Muscle of back (tissue), 11 donors: ENCODE results near the gene FHL2. TPM values are rescaled to one million over a fixed set of nuclear protein-coding genes. Genes with fewer than 3 reads are reported as not detected.

Source experiments
- DNase-seq, 3 donors: peaks; one replicate each; pipeline versions ENCODE4 v3.0.0 to v3.0.0-alpha.2; 2013
- polyA plus RNA-seq, 10 donors: library from polyadenylated mRNA; unstranded; fragments of 120-200 nt; gene quantifications; one replicate each; pipeline ENCODE4 v1.2.1, GENCODE V29; 2013; ENCODE audit not compliant: insufficient read length in 10 of 10

Gene FHL2
- polyA plus RNA-seq, 10 donors = 31.8 to 55.0 (median 42.9) TPM

GRCh38 chr2:105400138-105400540, 1.3 kb upstream of the FHL2 start:
- no peak for DNase-seq

GRCh38 chr2:105399207-105399861, 483 bp upstream of the FHL2 start:
- no peak for DNase-seq

- DNase-seq = no peak
Observed at GRCh38 chr2:105397953-105398335, 907 bp downstream of the FHL2 start.

GRCh38 chr2:105397025-105397722, 1.7 kb downstream of the FHL2 start:
- DNase-seq = no peak

- DNase-seq = peak in 1 of 3 donors; percentile 89
Observed at GRCh38 chr2:105396254-105397024, 2.4 kb downstream of the FHL2 start.

GRCh38 chr2:105395691-105396090, 3.2 kb downstream of the FHL2 start:
- DNase-seq = no peak

GRCh38 chr2:105394951-105395611, 3.8 kb downstream of the FHL2 start:
- DNase-seq = no peak

GRCh38 chr2:105393373-105394055, 5.3 kb downstream of the FHL2 start:
- peak; percentile 41 to 68 (median 66) for DNase-seq

GRCh38 chr2:105391763-105392662, 6.8 kb downstream of the FHL2 start:
- no peak for DNase-seq

- no peak for DNase-seq
Observed at GRCh38 chr2:105391058-105391627, 7.7 kb downstream of the FHL2 start.

GRCh38 chr2:105390454-105390853, 8.4 kb downstream of the FHL2 start:
- DNase-seq = no peak

- DNase-seq = peak; percentile 73 to 86 (median 84)
Observed at GRCh38 chr2:105388971-105389381, 9.9 kb downstream of the FHL2 start.

- DNase-seq = no peak
Observed at GRCh38 chr2:105387225-105387624, 11.6 kb downstream of the FHL2 start.

GRCh38 chr2:105385731-105386540, 12.9 kb downstream of the FHL2 start:
- no peak for DNase-seq

- no peak for DNase-seq
Observed at GRCh38 chr2:105384861-105385260, 14.0 kb downstream of the FHL2 start.

GRCh38 chr2:105384216-105384615, 14.6 kb downstream of the FHL2 start:
- no peak for DNase-seq

- DNase-seq = no peak
Observed at GRCh38 chr2:105383432-105384166, 15.3 kb downstream of the FHL2 start.

GRCh38 chr2:105382177-105382576, 16.7 kb downstream of the FHL2 start:
- DNase-seq = no peak
